Hepatocyte (in vitro differentiated cells): ENCODE measurements around the gene GTPBP2. TPM values are rescaled to one million over a fixed set of nuclear protein-coding genes. Genes with fewer than 3 reads are reported as not detected.
"Not testable (repeated sequence)": the region's sequence is repeated elsewhere in the genome, so short reads cannot be mapped to it uniquely, and the experiment has no call there.

ENCODE experiments used
- DNase-seq: peaks from one replicate; pipeline ENCODE4 v3.0.0-alpha.2; 2016; ENCODE audit warnings: low spot score
- H2AFZ ChIP-seq: fragments of 200-600 bp; sonication (generic); 2 replicates; pipeline ENCODE4 v1.6.0; 2016; ENCODE audit warnings: antibody characterized with exemption, mild to moderate bottlenecking
- H3K27ac ChIP-seq: fragments of 200-600 bp; sonication (generic); 2 replicates; pipeline ENCODE4 v1.5.1; 2016; ENCODE audit warnings: mild to moderate bottlenecking
- H3K27me3 ChIP-seq: fragments of 200-600 bp; sonication (generic); 2 replicates; pipeline ENCODE4 v1.6.1; 2016
- H3K36me3 ChIP-seq: fragments of 200-600 bp; sonication (generic); replicated peaks from 2 replicates; pipeline ENCODE4 v1.5.1; 2016; ENCODE audit warnings: low read depth; ENCODE audit not compliant: insufficient read depth
- H3K4me1 ChIP-seq: fragments of 200-600 bp; sonication (generic); 2 replicates; pipeline ENCODE4 v1.5.1; 2016; ENCODE audit warnings: mild to moderate bottlenecking, moderate library complexity; ENCODE audit not compliant: insufficient read depth
- H3K4me2 ChIP-seq: fragments of 200-600 bp; sonication (generic); 2 replicates; pipeline ENCODE4 v1.6.0; 2016
- H3K4me3 ChIP-seq: fragments of 200-600 bp; sonication (generic); 2 replicates; pipeline ENCODE4 v1.5.1; 2016; ENCODE audit warnings: mild to moderate bottlenecking
- H3K79me2 ChIP-seq: fragments of 200-600 bp; sonication (generic); 2 replicates; pipeline ENCODE4 v1.6.0; 2017; ENCODE audit warnings: mild to moderate bottlenecking
- H3K9me2 ChIP-seq: fragments of 200-600 bp; sonication (generic); replicated peaks from 2 replicates; pipeline ENCODE4 v1.6.0; 2017; ENCODE audit warnings: mild to moderate bottlenecking; ENCODE audit not compliant: insufficient read depth
- H3K9me3 ChIP-seq: fragments of 200-600 bp; sonication (generic); 2 replicates; pipeline ENCODE4 v1.5.1; 2016; ENCODE audit warnings: low read depth, mild to moderate bottlenecking
- H4K20me1 ChIP-seq: fragments of 200-600 bp; sonication (generic); 2 replicates; pipeline ENCODE4 v1.6.0; 2016; ENCODE audit warnings: mild to moderate bottlenecking; ENCODE audit not compliant: insufficient read depth, poor library complexity, severe bottlenecking
- CTCF ChIP-seq: fragments of 200-600 bp; sonication (generic); IDR thresholded peaks from 2 replicates; pipeline ENCODE4 v1.5.1; 2016; ENCODE audit warnings: antibody characterized with exemption, mild to moderate bottlenecking; ENCODE audit not compliant: poor library complexity
- EZH2 ChIP-seq: fragments of 200-600 bp; sonication (generic); IDR thresholded peaks from 2 replicates; pipeline ENCODE4 v1.6.1; 2016; ENCODE audit warnings: antibody characterized with exemption, mild to moderate bottlenecking, borderline replicate concordance
- EZH2phosphoT487 ChIP-seq: fragments of 200-600 bp; sonication (generic); IDR thresholded peaks from one replicate; pipeline ENCODE4 v1.6.1; 2018; ENCODE audit warnings: antibody characterized with exemption, mild to moderate bottlenecking, low read depth, moderate library complexity; ENCODE audit not compliant: unreplicated experiment, severe bottlenecking
- whole genome bisulfite sequencing: methylation state at CpG from one replicate; pipeline ENCODE4 v1.1.6; 2016; ENCODE audit warnings: low lambda C conversion rate; ENCODE audit errors: missing lambda C conversion rate; 5-methylcytosine and 5-hydroxymethylcytosine counted together
- polyA plus RNA-seq: library from polyadenylated mRNA; unstranded; fragments of >200 nt; fragmentation: Nextera tagmentation; extraction: Ambion mirVana; gene quantifications from 2 replicates; pipeline ENCODE4 v1.2.1, GENCODE V29; 2016
- total RNA-seq: library from RNA; depleted of rRNA; stranded (reverse); fragments of >200 nt; gene quantifications from 2 replicates; pipeline ENCODE4 v1.2.3, GENCODE V29; 2014

The GTPBP2 gene
- total and polyA plus RNA-seq, 2 experiments from 2014 or later = 21.9 to 59.5 TPM

GRCh38 chr6:43665376-43665775 lies 36.3 kb upstream of the GTPBP2 start:
- TF ChIP-seq EZH2phosphoT487 = no peak
- TF ChIP-seq EZH2 = no peak
- no peak for TF ChIP-seq CTCF
- 88% methylated on average over 1 of the region's 1 CpG for WGBS
- no peak overlapping the region for H2AFZ ChIP-seq
- H3K4me2 ChIP-seq = no peak overlapping the region
- no peak overlapping the region for H3K4me3 ChIP-seq
- H3K4me1 ChIP-seq = peaks cover 16% of the 10 kb centered on the region
- no peaks in the 10 kb centered on the region for H3K9me3 ChIP-seq
- no peaks in the 10 kb centered on the region for H3K79me2 ChIP-seq
- no peaks in the 10 kb centered on the region for H3K36me3 ChIP-seq
- DNase-seq = no peak
- no peaks in the 10 kb centered on the region for H4K20me1 ChIP-seq
- H3K27me3 ChIP-seq = no peaks in the 10 kb centered on the region
- no peak overlapping the region for H3K27ac ChIP-seq
- H3K9me2 ChIP-seq = no peaks in the 10 kb centered on the region

- H3K4me3 ChIP-seq, H3K4me2 ChIP-seq, H3K4me1 ChIP-seq, DNase-seq, H3K27me3 ChIP-seq, H3K36me3 ChIP-seq, H3K9me3 ChIP-seq, H4K20me1 ChIP-seq, H2AFZ ChIP-seq, H3K9me2 ChIP-seq, H3K79me2 ChIP-seq, H3K27ac ChIP-seq: not testable (repeated sequence)
- 88% methylated on average over 5 of the region's 5 CpGs for WGBS
These were observed 33.9 kb upstream of the GTPBP2 start for GRCh38 chr6:43662948-43663347.

GRCh38 chr6:43658161-43658560 lies 29.1 kb upstream of the GTPBP2 start:
- no peak for TF ChIP-seq CTCF
- Histone ChIP-seq H3K9me2 (no peaks in the 10 kb centered on the region), H3K4me1 (no peaks in the 10 kb centered on the region), H3K4me3 (no peak overlapping the region), H4K20me1 (no peaks in the 10 kb centered on the region), H3K9me3 (no peaks in the 10 kb centered on the region), H3K27me3 (no peaks in the 10 kb centered on the region), H3K4me2 (no peak overlapping the region), H3K79me2 (no peaks in the 10 kb centered on the region), H2AFZ (no peak overlapping the region), H3K36me3 (no peaks in the 10 kb centered on the region), H3K27ac (no peak overlapping the region)
- WGBS = 91% methylated on average over 6 of the region's 9 CpGs
- no peak for DNase-seq

GRCh38 chr6:43657221-43657802 lies 28.2 kb upstream of the GTPBP2 start:
- Histone ChIP-seq H3K4me2 (no peak overlapping the region), H3K4me1 (no peaks in the 10 kb centered on the region), H3K79me2 (no peaks in the 10 kb centered on the region), H4K20me1 (no peaks in the 10 kb centered on the region), H3K9me2 (no peaks in the 10 kb centered on the region), H3K27ac (no peak overlapping the region), H2AFZ (no peak overlapping the region), H3K9me3 (no peaks in the 10 kb centered on the region), H3K4me3 (no peak overlapping the region), H3K27me3 (no peaks in the 10 kb centered on the region), H3K36me3 (no peaks in the 10 kb centered on the region)
- DNase-seq = no peak
- WGBS = 86% methylated on average over 3 of the region's 3 CpGs
- TF ChIP-seq EZH2phosphoT487 (no peak), EZH2 (no peak), CTCF (no peak)

- H3K79me2 ChIP-seq, H4K20me1 ChIP-seq, H2AFZ ChIP-seq, H3K27me3 ChIP-seq, H3K4me1 ChIP-seq, H3K4me2 ChIP-seq, H3K9me2 ChIP-seq, DNase-seq, H3K36me3 ChIP-seq, H3K9me3 ChIP-seq, H3K27ac ChIP-seq, H3K4me3 ChIP-seq: not testable (repeated sequence)
- 93% methylated on average over 2 of the region's 2 CpGs for WGBS
These were observed 23.8 kb upstream of the GTPBP2 start for GRCh38 chr6:43652822-43653221.
